HEK293 (cell line): ENCODE measurements around the gene ALB.

Source experiments
- CTCF ChIA-PET: fragments of 350-600 bp; formaldehyde crosslinking; extraction: SDS; loops from one replicate; lab custom pipeline; 2021; ENCODE audit warnings: antibody characterized with exemption; lab: Yijun Ruan, JAX
- POLR2A ChIA-PET: fragments of 300-600 bp; formaldehyde crosslinking; extraction: SDS; loops from one replicate; lab custom pipeline; 2020; ENCODE audit warnings: antibody characterized with exemption, inconsistent platforms; lab: Yijun Ruan, JAX
- H3K27ac ChIP-seq: fragments of 200-500 bp; sonication (Bioruptor generic); 2 replicates; pipeline ENCODE4 v1.5.1; 2014; ENCODE audit warnings: low read depth, low read length, control low read depth, inconsistent platforms; ENCODE audit errors: extremely low read depth
- H3K36me3 ChIP-seq, 2 experiments: fragments of 200-500 bp in 1 of 2; sonication (Bioruptor generic) in 1 of 2; 1 replicate in 1 of 2; 2 replicates in 1 of 2; pipeline ENCODE4 v1.5.1; 2014 to 2017; ENCODE audit warnings: inconsistent platforms in 2 of 2, low read length in 2 of 2; ENCODE audit not compliant: control insufficient read depth in 2 of 2, insufficient read depth in 1 of 2
- H3K4me1 ChIP-seq: fragments of 200-500 bp; sonication (Bioruptor generic); 2 replicates; pipeline ENCODE4 v1.5.1; 2014; ENCODE audit warnings: mild to moderate bottlenecking, low read length, inconsistent platforms; ENCODE audit not compliant: control insufficient read depth, insufficient read depth
- H3K4me3 ChIP-seq: 2 replicates; pipeline ENCODE4 v1.5.1; 2011; ENCODE audit warnings: low read depth, mild to moderate bottlenecking, control low read depth, low read length, moderate library complexity
- H3K9me3 ChIP-seq: fragments of 200-500 bp; sonication (Bioruptor generic); 2 replicates; pipeline ENCODE4 v1.5.1; 2014; ENCODE audit warnings: low read depth, low read length, inconsistent platforms; ENCODE audit not compliant: control insufficient read depth, insufficient read depth
- BCL11B ChIP-seq: fragments of 450-650 bp; formaldehyde crosslinking; IDR thresholded peaks from 2 replicates; pipeline ENCODE4 v1.5.1; 2016; ENCODE audit warnings: low read depth, missing biosample characterization, missing genetic modification characterization
- GLI2 ChIP-seq: fragments of 450-650 bp; formaldehyde crosslinking; IDR thresholded peaks from 2 replicates; pipeline ENCODE4; 2017; ENCODE audit warnings: missing biosample characterization, missing genetic modification characterization, low read depth, borderline replicate concordance
- GLIS2 ChIP-seq: fragments of 450-650 bp; formaldehyde crosslinking; IDR thresholded peaks from 2 replicates; pipeline ENCODE4 v1.5.1; 2016; ENCODE audit warnings: missing biosample characterization, missing genetic modification characterization
- HOXA7 ChIP-seq: sonication (generic); formaldehyde crosslinking; IDR thresholded peaks from 2 replicates; pipeline ENCODE4 v1.8.1; 2022; ENCODE audit warnings: missing genetic modification reagents, borderline replicate concordance
- IKZF3 ChIP-seq: fragments of 450-650 bp; IDR thresholded peaks from 2 replicates; pipeline ENCODE4 v1.5.0; 2018; ENCODE audit warnings: missing biosample characterization, mild to moderate bottlenecking, missing genetic modification characterization, moderate library complexity
- MYNN ChIP-seq: fragments of 450-650 bp; formaldehyde crosslinking; IDR thresholded peaks from 2 replicates; pipeline ENCODE4 v1.5.1; 2016; ENCODE audit warnings: missing biosample characterization, missing genetic modification characterization, borderline replicate concordance
- PRDM1 ChIP-seq: fragments of 450-650 bp; formaldehyde crosslinking; IDR thresholded peaks from 2 replicates; pipeline ENCODE4; 2016; ENCODE audit warnings: missing biosample characterization, missing genetic modification characterization
- PRDM6 ChIP-seq: fragments of 450-650 bp; formaldehyde crosslinking; IDR thresholded peaks from 2 replicates; pipeline ENCODE4 v1.5.1; 2017; ENCODE audit warnings: missing biosample characterization, missing genetic modification characterization
- RBAK ChIP-seq: fragments of 450-650 bp; formaldehyde crosslinking; IDR thresholded peaks from 2 replicates; pipeline ENCODE4 v1.5.1; 2016; ENCODE audit warnings: missing biosample characterization, missing genetic modification characterization
- REPIN1 ChIP-seq: fragments of 450-650 bp; formaldehyde crosslinking; IDR thresholded peaks from 2 replicates; pipeline ENCODE4 v1.5.1; 2017; ENCODE audit warnings: missing biosample characterization, missing genetic modification characterization, low read depth
- YY2 ChIP-seq: fragments of 450-650 bp; formaldehyde crosslinking; IDR thresholded peaks from 2 replicates; pipeline ENCODE4 v1.5.1; 2016; ENCODE audit warnings: missing biosample characterization, missing genetic modification characterization
- ZBTB20 ChIP-seq: fragments of 450-650 bp; formaldehyde crosslinking; IDR thresholded peaks from 2 replicates; pipeline ENCODE4 v1.5.1; 2016; ENCODE audit warnings: missing biosample characterization, missing genetic modification characterization
- ZNF114 ChIP-seq: fragments of 450-650 bp; formaldehyde crosslinking; IDR thresholded peaks from 2 replicates; pipeline ENCODE4 v1.5.0; 2017; ENCODE audit warnings: missing biosample characterization, missing genetic modification characterization
- ZNF155 ChIP-seq: fragments of 450-650 bp; formaldehyde crosslinking; IDR thresholded peaks from 2 replicates; pipeline ENCODE4 v1.5.1; 2016; ENCODE audit warnings: missing biosample characterization, missing genetic modification characterization
- ZNF16 ChIP-seq: fragments of 450-650 bp; formaldehyde crosslinking; IDR thresholded peaks from 2 replicates; pipeline ENCODE4 v1.5.1; 2016; ENCODE audit warnings: low read depth, missing biosample characterization, missing genetic modification characterization
- ZNF169 ChIP-seq: fragments of 450-650 bp; formaldehyde crosslinking; IDR thresholded peaks from 2 replicates; pipeline ENCODE4 v1.5.1; 2016; ENCODE audit warnings: missing biosample characterization, missing genetic modification characterization
- ZNF184 ChIP-seq: fragments of 450-650 bp; IDR thresholded peaks from 2 replicates; pipeline ENCODE4 v1.5.1; 2018; ENCODE audit warnings: missing biosample characterization, mild to moderate bottlenecking, missing genetic modification characterization
- ZNF223 ChIP-seq: fragments of 450-650 bp; formaldehyde crosslinking; IDR thresholded peaks from 2 replicates; pipeline ENCODE4 v1.5.1; 2016; ENCODE audit warnings: missing biosample characterization, missing genetic modification characterization
- ZNF23 ChIP-seq: fragments of 450-650 bp; formaldehyde crosslinking; IDR thresholded peaks from 2 replicates; pipeline ENCODE4 v1.5.1; 2016; ENCODE audit warnings: missing biosample characterization, missing genetic modification characterization, borderline replicate concordance
- ZNF266 ChIP-seq: fragments of 450-650 bp; formaldehyde crosslinking; IDR thresholded peaks from 2 replicates; pipeline ENCODE4 v1.5.1; 2016; ENCODE audit warnings: missing biosample characterization, missing genetic modification characterization, low read depth
- ZNF324 ChIP-seq: fragments of 450-650 bp; formaldehyde crosslinking; IDR thresholded peaks from 2 replicates; pipeline ENCODE4 v1.5.1; 2016; ENCODE audit warnings: missing biosample characterization, missing genetic modification characterization
- ZNF341 ChIP-seq: fragments of 450-650 bp; formaldehyde crosslinking; IDR thresholded peaks from 2 replicates; pipeline ENCODE4; 2016; ENCODE audit warnings: low read depth, missing biosample characterization, missing genetic modification characterization
- ZNF416 ChIP-seq: fragments of 450-650 bp; formaldehyde crosslinking; IDR thresholded peaks from 2 replicates; pipeline ENCODE4 v1.5.1; 2016; ENCODE audit warnings: missing biosample characterization, missing genetic modification characterization
- ZNF426 ChIP-seq: fragments of 450-650 bp; formaldehyde crosslinking; IDR thresholded peaks from 2 replicates; pipeline ENCODE4 v1.5.1; 2017; ENCODE audit warnings: missing biosample characterization, missing genetic modification characterization, mild to moderate bottlenecking, inconsistent platforms, moderate library complexity
- ZNF473 ChIP-seq: fragments of 450-650 bp; formaldehyde crosslinking; IDR thresholded peaks from 2 replicates; pipeline ENCODE4 v1.5.1; 2017; ENCODE audit warnings: missing biosample characterization, missing genetic modification characterization
- ZNF521 ChIP-seq: fragments of 450-650 bp; formaldehyde crosslinking; IDR thresholded peaks from 2 replicates; pipeline ENCODE4 v1.5.1; 2017; ENCODE audit warnings: missing biosample characterization, mild to moderate bottlenecking, missing genetic modification characterization
- ZNF530 ChIP-seq: fragments of 450-650 bp; formaldehyde crosslinking; IDR thresholded peaks from 2 replicates; pipeline ENCODE4 v1.5.1; 2016; ENCODE audit warnings: low read depth, missing biosample characterization, missing genetic modification characterization
- ZNF558 ChIP-seq: fragments of 450-650 bp; formaldehyde crosslinking; IDR thresholded peaks from 2 replicates; pipeline ENCODE4 v1.5.1; 2016; ENCODE audit warnings: missing biosample characterization, missing genetic modification characterization
- ZNF585B ChIP-seq: fragments of 450-650 bp; formaldehyde crosslinking; IDR thresholded peaks from 2 replicates; pipeline ENCODE4 v1.5.1; 2016; ENCODE audit warnings: missing biosample characterization, missing genetic modification characterization
- ZNF626 ChIP-seq: fragments of 450-650 bp; sonication (Bioruptor Pico); formaldehyde crosslinking; IDR thresholded peaks from 2 replicates; pipeline ENCODE4 v1.5.1; 2018; ENCODE audit warnings: missing biosample characterization, missing genetic modification characterization, inconsistent platforms
- ZNF629 ChIP-seq: fragments of 450-650 bp; formaldehyde crosslinking; IDR thresholded peaks from 2 replicates; pipeline ENCODE4 v1.5.1; 2017; ENCODE audit warnings: missing biosample characterization, missing genetic modification characterization
- ZNF639 ChIP-seq: fragments of 450-650 bp; formaldehyde crosslinking; IDR thresholded peaks from 2 replicates; pipeline ENCODE4 v1.5.1; 2016; ENCODE audit warnings: missing biosample characterization, missing genetic modification characterization
- ZNF701 ChIP-seq: fragments of 450-650 bp; formaldehyde crosslinking; IDR thresholded peaks from 2 replicates; pipeline ENCODE4 v1.5.1; 2016; ENCODE audit warnings: missing biosample characterization, missing genetic modification characterization
- ZSCAN18 ChIP-seq: fragments of 450-650 bp; formaldehyde crosslinking; IDR thresholded peaks from 2 replicates; pipeline ENCODE4 v1.5.1; 2016; ENCODE audit warnings: missing biosample characterization, missing genetic modification characterization

The ALB gene

GRCh38 chr4:73396993-73397972, 6.8 kb upstream of the ALB start:
- no peaks in the 10 kb centered on the region for H3K4me1 ChIP-seq
- H3K4me3 ChIP-seq: no peak overlapping the region
- CTCF ChIA-PET: interaction anchor here (0.6 to 0.7 kb wide), 2 partner anchors 176 to 677 kb away, joined by 3 to 5 read pairs; no protein-coding TSS in a partner anchor
- TF ChIP-seq ZNF169 (tag by site-specific recombination) (no peak), ZNF530 (tag by site-specific recombination) (no peak), ZNF629 (no peak), GLIS2 (tag by site-specific recombination) (no peak), HOXA7 (CRISPR knock-in tag) (no peak), ZNF184 (no peak), PRDM1 (tag by site-specific recombination) (no peak), ZNF416 (no peak), ZNF585B (tag by site-specific recombination) (no peak), REPIN1 (tag by site-specific recombination) (no peak), ZNF558 (tag by site-specific recombination) (no peak), ZNF626 (tag by site-specific recombination) (no peak), BCL11B (tag by site-specific recombination) (no peak), YY2 (no peak), ZSCAN18 (no peak), ZNF426 (tag by site-specific recombination) (no peak), ZNF114 (tag by site-specific recombination) (no peak), ZNF223 (tag by site-specific recombination) (no peak), ZNF701 (no peak), ZNF521 (no peak)
- no peaks in the 10 kb centered on the region for H3K9me3 ChIP-seq
- POLR2A ChIA-PET: interaction anchor here (0.8 kb wide), 1 partner anchor 30 kb away, joined by 3 read pairs; no protein-coding TSS in a partner anchor
- H3K27ac ChIP-seq: no peak overlapping the region
- no peaks in the 10 kb centered on the region for H3K36me3 ChIP-seq

GRCh38 chr4:73401412-73401811, 2.7 kb upstream of the ALB start:
- ChIA-PET CTCF (no interaction called here), POLR2A (no interaction called here)
- Histone ChIP-seq H3K27ac (no peak overlapping the region), H3K36me3 (no peaks in the 10 kb centered on the region), H3K4me3 (no peak overlapping the region), H3K4me1 (no peaks in the 10 kb centered on the region), H3K9me3 (no peaks in the 10 kb centered on the region)
- TF ChIP-seq MYNN (tag by site-specific recombination) (no peak), ZNF639 (tag by site-specific recombination) (no peak), RBAK (tag by site-specific recombination) (no peak), ZNF473 (tag by site-specific recombination) (no peak), GLI2 (tag by site-specific recombination) (no peak), ZNF266 (tag by site-specific recombination) (no peak), ZNF341 (no peak), ZBTB20 (tag by site-specific recombination) (no peak), IKZF3 (tag by site-specific recombination) (no peak), ZNF426 (tag by site-specific recombination) (no peak), ZNF629 (no peak), ZNF155 (tag by site-specific recombination) (no peak), ZNF23 (no peak), PRDM6 (no peak), ZNF16 (tag by site-specific recombination) (no peak), ZNF324 (no peak)
